GM21619 (cell line): ENCODE measurements around the gene RERE.

Experiments used
- ATAC-seq: cut with Tn5 transposase; IDR thresholded peaks from one replicate; pipeline ENCODE4 v1.9.1; 2021; ENCODE audit not compliant: unreplicated experiment

Gene RERE

GRCh38 chr1:8721679-8722324 lies 95.6 kb downstream of the RERE start:
- no peak for ATAC-seq

- ATAC-seq: no peak
These were observed 97.1 kb downstream of the RERE start for GRCh38 chr1:8720347-8720746.

DNA sequence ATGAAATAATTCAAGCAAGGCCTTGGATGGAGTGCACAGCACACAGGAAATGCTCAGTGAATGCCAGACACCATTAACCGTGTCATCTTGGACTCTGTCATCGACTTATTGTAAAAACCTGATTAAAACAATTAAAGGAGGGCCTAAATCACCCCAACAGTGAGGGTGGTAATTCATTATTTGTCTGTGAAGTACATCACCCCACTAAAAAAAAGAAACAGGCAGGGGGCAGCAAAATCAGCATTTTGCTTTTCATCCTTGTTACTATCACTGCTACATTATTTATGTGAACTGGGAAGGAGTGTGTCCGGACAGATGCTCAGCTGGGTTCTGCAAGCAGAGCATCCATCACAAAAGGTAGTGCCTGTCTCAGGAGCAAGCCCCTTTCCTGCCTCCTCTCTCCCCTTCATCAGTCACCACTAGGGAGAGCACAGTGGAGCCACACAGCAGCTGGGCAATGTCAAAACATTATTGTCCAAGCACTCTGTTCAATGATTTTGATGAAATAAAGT lies 98.5 kb downstream of the RERE start:
- no peak for ATAC-seq

- ATAC-seq: no peak
These were observed 100.3 kb downstream of the RERE start for GRCh38 chr1:8717148-8717547.

GRCh38 chr1:8716238-8716637 lies 101.2 kb downstream of the RERE start:
- no peak for ATAC-seq

DNA sequence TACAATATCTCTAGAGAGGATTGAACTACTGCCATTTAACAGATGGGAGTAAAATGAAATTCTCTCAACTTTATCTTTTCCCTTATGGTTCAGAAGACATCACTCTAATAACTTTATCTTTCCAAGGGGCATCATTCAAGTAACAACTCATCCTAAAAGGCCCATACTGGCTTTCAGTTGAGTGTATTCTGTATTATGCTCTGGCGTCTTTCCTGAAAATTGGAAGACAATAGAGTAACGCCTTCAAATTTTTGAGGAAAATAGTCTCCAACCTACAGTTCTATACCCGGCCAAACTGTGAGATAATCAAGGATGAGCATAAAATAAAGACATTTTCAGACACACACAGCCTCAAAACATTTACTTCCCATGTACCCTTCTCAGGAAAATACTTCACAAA lies 103.3 kb downstream of the RERE start:
- no peak for ATAC-seq

- no peak for ATAC-seq
These were observed 104.8 kb downstream of the RERE start for GRCh38 chr1:8712413-8713231.

DNA sequence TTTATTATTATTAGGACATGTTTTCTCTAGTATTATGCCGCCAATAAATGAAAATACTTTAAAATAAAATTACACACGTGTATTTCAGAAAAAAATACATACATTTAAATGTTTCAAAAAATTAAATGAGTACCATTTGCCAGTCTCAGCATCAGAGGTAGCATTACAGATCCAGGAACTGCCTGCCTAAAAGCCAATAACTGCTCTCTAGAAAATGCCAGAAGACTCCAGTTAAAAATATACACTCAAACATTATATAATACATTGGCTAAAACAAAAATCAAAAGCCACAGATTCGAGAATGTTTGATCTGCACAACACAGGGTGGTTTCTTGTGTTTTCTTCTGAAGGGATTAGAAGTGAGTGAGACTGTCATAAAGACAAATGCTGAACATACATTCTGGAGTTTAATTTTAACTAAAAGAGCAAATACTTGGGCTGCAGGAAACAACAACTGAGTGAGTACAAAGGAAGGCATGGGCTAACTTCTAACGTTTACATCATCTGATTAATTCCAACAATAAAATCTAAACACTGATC lies 105.5 kb downstream of the RERE start:
- no peak for ATAC-seq

- no peak for ATAC-seq
These were observed 106.3 kb downstream of the RERE start for GRCh38 chr1:8711151-8711550.

DNA sequence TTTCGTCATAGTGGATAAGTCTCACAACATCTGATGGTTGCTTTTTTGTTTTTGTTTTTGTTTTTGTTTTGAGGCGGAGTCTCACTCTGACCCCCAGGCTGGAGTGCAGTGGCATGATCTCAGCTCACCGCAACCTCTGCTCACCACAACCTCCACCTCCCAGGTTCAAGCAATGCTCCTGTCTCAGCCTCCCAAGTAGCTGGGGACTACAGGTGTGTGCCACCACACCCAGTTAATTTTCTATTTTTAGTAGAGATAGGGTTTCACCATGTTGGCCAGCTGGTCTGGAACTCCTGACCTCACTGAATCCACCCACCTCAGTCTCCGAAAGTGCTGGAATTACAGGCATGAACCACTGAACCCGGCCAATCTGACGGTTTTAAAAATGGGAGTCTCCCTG lies 109.2 kb downstream of the RERE start:
- no peak for ATAC-seq

DNA sequence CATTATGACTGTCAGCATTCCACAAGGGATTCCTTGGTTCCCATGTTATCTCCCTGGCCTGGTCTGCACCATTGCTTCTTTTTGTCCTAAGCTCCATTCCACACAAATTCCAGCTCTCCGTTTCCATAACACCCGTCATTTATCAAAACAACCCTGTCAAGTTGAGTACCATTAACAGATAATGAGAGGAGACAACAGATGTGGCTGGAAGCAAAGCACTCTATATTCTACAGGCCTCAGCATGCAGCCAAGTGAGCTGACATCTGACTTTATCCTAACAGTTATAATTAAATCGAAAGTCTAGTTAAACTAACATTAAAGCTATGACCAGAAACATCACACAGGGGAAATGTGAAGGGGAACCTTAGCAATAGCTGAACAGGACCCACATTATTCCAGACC lies 110.4 kb downstream of the RERE start:
- no peak for ATAC-seq

GRCh38 chr1:8706291-8706690 lies 111.1 kb downstream of the RERE start:
- ATAC-seq: no peak

DNA sequence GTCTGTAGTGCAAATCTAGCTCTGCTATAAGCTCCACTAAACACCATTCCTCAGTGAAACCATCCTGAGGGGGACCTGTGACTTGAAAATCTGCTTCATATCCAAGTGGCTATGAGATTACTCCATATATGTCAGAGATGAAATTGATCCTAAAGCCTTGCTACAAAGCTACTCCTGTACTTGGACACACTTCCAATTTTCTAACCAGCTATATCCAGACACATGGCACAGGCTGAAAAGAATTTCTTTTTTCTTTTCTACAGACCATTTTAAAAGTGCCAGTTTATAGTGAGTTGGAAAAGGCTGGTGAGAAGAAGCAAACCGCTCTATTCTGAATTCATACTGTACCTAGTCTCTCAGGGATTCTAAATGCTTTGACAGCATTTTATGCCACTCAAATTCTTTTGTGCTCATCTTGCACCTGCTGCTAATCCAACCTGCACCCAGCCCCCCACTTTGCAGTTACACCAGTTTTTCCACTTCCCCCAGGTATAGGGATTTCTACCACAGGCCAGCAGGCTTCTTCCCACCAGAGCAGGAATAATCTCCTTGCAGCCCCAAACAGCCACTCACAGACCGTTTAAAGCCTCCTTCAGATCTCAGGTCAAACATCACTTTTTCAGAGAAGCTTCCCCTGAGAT lies 112.5 kb downstream of the RERE start:
- ATAC-seq: no peak

- peak; percentile 63 for ATAC-seq
These were observed 114.3 kb downstream of the RERE start for GRCh38 chr1:8702850-8703810.

DNA sequence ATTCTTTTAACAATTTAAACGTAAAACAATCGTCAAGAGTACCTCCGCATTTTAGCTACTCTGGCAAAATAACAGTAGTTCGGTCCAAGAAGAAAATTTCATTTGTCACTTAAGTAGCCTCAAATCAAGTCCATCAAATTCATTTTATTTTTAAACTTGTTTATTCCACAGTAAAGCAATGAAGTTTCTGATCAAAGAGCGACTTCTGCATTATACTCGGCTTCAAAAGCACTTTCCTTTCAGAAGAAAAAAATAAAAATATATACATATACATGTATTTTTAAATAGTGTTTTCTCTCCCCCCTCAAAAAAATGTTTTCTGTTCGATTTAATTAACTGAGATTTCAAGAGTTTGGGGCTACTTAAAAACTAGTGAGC lies 115.0 kb downstream of the RERE start:
- ATAC-seq: no peak

- ATAC-seq: no peak
These were observed 115.5 kb downstream of the RERE start for GRCh38 chr1:8701794-8702471.

GRCh38 chr1:8699679-8700078 lies 117.8 kb downstream of the RERE start:
- ATAC-seq: no peak

- no peak for ATAC-seq
These were observed 118.4 kb downstream of the RERE start for GRCh38 chr1:8698937-8699447.

DNA sequence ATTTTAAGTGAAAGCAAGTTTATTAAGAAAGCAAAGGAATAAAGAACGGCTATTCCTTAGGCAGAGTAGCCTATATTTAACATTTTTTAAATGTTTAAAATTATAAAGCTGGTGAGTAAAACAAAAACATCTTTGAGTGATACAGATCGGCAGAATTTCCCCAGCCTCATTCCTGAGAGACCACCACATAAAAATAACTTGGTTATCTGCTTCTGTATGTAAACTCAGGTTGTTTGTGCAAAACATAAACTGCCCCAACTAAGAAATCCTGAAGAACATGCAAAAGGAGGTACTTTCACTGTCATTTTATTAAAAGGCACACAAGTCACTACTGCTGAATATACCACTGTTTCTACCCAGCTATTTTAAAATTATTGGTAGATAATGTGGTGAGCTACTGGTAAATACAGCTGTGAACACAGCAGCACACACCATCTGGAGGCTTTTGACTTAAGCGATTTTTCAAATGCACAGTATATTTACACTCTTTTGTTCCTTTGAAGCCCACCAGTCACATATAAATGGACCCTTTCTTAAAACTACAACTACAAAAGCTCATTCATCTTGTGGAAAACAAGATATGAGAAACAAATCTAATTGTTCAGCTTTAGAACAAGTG lies 119.3 kb downstream of the RERE start:
- no peak for ATAC-seq
